ENCODE measurements around the gene PLEKHB1.
A peak's percentile ranks its signal among the peaks of the same experiment; 100 is the strongest.
"Not testable (repeated sequence)": the region's sequence is repeated elsewhere in the genome, so short reads cannot be mapped to it uniquely, and the experiment has no call there.

The PLEKHB1 gene

DNA sequence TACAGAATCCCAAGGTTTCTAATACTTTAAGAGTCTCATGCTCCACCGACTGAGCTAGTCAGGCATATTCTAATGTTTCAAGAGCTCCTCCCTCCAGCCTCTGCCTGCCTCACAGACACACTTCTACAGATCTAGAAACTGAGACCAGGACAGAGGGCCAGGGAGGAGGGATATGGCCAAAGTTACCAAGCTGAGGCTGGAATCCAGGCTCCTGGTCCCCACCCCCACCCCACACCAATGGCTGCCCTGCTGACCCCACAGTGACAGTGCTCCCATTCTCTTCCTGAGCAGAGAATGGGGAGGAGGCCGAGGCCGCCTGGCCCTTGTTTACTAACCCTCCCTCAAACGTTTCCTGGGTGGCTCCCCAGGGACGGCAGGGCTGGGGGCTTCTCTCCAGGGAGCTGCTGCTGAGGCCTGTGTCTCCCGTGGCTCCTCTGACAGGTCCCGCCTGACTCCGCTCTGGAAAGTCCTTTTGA is 2.2 kb downstream of the PLEKHB1 start:
- DNase-seq, result no peak

DNA sequence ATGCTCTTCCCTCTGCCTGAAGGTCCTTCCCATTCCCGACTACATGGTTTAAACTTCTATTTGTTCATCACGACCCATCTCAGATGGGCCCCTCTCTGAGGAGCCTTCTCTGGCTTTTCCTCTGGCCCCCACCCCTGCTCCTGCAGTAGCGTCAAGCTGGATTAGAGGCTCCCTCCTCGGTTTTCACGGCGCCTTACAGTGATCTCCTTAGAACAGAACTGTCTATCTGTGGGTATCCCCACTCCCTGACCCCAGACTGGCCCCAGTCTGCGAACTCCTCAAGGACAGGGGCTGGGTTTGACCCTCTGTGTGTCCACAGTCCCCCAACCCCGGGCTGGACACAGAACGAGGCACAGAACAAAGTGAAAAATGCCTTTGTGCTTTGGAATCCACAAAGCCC is 2.8 kb downstream of the PLEKHB1 start:
- no peak for DNase-seq

- DNase-seq, result no peak
Observed at GRCh38 chr11:73650400-73650799, 4.0 kb downstream of the PLEKHB1 start.

GRCh38 chr11:73651252-73651651 is 4.9 kb downstream of the PLEKHB1 start:
- DNase-seq, result no peak

- DNase-seq, result no peak
Observed at GRCh38 chr11:73651661-73652045, 5.3 kb downstream of the PLEKHB1 start.

GRCh38 chr11:73652046-73652730 is 5.8 kb downstream of the PLEKHB1 start:
- no peak for DNase-seq

DNA sequence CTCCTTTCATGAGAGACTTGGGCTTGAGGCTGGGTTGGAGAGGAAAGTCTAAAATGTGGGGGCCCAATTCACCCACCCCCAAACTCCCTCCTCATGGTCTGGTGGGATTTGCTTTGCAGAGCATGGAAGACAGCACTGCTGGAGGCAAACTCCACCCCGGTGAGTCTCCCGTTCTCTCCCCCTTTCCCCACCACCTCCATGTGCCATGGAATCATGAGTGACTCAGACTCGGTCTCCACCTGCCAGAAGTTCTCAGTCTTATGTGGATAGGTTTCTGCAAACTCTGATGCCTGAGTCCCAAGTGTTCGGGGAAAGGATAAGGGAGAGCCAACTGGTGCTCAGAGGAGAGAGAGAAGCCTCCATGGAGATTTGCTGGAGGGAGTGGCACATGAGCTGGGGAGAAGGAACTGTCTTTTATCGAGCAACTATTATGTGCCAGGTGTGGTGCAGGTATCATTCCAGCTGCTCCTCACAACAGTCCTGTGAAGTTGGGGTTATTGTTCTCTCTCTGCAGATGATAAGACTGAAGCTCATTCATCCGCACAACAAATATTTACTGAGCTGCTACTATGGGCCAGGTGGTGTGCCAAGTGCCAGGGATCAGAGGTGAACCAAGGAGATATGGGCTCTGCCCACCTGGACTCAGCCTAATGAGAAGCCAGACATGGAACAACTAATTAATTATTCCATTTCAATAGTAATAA is 6.6 kb downstream of the PLEKHB1 start:
- no peak for DNase-seq

GRCh38 chr11:73653996-73654395 is 7.6 kb downstream of the PLEKHB1 start:
- DNase-seq, result no peak

DNA sequence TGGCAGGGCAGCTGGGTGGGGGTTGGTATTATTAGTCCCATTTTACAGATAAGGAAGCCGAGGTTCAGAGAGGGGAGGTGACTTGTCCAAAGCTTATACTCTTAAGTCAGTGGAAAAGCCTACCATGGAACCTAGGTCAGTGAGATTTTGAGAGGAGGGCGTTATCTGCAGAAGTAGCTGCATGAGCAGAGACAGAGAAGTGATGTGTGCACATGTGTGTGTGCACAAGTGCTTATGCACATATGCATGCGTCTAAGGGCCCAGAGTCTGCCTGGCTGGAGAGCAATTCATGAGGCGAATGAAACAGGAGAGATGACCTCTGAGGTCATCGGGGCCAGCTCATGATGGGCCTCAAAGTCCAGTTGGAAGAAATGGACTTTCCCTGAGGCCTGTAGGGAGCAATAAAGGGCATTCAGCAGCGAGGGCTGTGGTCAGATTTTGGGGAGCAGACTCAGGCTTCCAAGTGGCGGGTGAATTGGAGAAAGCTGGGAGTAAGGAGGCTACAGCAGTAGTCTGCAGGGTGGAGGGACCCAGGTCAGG is 8.2 kb downstream of the PLEKHB1 start:
- DNase-seq, result no peak

DNA sequence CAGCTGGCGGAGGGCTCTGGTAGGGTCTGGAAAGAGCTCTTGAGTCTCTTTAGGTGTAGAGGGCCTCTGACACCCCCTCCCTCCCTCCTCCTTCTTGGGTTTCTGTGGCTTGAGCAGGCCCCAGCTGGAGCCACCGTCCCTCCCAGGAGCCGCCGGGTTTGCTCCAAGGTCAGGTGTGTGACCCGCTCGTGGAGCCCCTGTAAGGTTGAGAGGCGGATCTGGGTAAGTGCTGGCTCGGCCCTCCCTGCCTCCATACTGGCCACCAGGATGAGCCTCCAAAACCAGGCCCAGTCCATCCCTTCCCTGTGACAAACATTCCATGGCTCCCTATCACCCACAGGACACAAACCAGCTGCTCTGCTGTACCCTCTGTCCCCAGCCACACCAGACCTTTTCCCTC is 9.3 kb downstream of the PLEKHB1 start:
- no peak for DNase-seq

DNA sequence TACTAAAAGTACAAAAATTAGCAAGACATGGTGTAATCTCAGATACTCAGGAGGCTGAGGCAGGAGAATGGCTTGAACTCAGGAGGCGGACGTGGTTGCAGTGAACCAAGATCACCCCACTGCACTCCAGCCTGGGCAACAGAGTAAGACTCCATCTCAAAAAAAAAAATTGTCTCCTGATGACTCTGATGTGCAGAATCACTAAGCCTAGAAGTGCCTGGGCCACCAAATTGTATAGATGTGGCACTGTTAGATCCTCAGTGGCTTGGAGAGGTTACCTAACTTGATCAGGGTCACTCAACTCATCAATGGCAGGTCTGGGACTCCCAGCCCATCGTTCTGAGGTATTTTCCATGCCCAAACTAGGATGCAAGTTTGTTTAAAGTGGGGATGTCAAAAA is 10.6 kb downstream of the PLEKHB1 start:
- no peak for DNase-seq

GRCh38 chr11:73659961-73660360 is 13.6 kb downstream of the PLEKHB1 start:
- no peak for DNase-seq

- no peak for DNase-seq
Observed at GRCh38 chr11:73660497-73661034, 14.2 kb downstream of the PLEKHB1 start.

DNA sequence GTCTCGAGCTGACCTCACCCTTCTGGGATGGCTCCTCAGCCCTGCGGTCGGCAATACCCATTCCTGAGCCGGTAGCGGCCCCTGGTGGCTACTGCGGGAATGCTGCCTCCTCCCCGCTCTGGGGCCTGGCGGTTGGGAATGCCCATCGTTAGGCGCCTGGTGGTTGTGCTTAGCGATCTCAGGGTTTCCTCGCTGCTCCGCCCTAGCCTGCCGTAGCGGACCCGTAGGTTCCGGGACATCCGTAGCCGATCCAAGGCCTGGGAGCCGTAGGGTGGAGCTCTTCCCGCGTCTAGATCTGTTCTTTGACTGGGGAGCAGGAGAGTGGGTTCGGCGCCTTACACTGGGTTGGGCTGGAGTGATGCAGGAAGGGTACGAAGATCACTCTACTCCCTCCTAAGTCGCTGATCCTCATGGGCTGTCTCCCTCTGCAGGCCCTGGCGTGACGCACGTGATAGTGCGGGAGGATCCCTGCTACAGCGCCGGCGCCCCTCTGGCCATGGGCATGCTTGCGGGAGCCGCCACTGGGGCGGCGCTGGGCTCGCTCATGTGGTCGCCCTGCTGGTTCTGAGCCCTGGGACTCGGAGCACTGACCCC is 14.8 kb downstream of the PLEKHB1 start:
- peak; percentile 86 for DNase-seq

- no peak for DNase-seq
Observed at GRCh38 chr11:73662445-73663157, 16.2 kb downstream of the PLEKHB1 start.

DNA sequence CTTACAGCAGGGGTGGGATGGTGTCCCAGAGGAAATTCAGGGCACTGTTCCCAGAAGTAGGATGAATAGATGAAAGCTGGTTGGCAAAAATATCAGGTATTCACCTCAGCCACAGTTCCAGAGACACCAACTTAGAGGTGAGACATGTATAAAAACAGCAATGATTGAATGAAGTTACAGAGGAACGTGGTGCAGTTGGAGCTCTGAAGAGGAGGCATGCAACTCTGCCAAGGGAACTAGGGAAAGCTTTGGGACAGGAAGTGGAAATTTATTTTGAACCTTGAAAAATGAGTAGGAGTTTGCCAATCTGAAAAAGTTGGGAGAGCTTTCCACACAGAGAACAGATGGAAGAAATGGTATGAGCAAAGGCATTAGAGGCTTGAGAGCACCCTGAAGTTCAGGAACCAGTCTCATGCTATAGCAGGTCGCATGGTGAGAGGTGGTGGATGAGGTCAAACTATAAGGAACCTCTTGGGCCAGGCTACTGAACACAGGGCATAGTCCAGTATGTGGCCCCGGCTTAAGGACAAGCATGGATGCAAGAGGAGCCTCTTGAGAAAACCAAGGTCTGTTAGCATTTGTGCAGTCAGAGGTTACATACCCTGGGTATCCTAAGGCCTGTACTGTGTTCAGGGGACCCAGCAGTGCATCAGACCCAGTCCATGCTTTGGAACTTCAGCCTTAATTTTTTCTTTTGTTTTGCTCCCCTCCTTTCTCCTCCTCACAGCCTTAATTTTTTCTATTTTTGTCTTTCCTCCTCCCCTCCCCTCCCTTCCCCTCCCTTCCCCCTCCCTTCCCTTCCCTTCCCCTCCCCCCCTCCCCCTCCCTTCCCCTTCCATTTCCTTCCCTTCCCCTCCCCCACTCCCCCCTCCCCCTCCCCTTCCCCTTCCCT is 17.5 kb downstream of the PLEKHB1 start:
- DNase-seq, result no peak

DNA sequence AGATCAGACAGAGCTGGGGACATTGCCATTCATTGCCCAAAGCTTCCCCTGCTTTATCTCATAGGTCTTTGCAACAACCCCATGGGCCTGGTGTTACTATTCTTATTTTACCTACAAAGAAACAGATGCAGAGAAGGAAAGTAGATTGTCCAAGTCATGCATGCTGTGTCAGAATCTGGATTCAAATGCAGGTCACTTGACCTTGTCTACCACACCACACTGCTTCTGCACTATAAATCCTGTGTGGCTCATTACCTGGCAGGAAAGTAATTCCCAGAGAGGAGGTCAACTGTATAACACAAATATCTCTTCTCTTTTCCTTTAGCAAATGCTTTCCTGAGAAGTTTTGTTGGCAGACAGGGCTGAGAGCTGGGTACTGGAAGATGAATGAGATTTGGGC is 18.5 kb downstream of the PLEKHB1 start:
- DNase-seq, result no peak

DNA sequence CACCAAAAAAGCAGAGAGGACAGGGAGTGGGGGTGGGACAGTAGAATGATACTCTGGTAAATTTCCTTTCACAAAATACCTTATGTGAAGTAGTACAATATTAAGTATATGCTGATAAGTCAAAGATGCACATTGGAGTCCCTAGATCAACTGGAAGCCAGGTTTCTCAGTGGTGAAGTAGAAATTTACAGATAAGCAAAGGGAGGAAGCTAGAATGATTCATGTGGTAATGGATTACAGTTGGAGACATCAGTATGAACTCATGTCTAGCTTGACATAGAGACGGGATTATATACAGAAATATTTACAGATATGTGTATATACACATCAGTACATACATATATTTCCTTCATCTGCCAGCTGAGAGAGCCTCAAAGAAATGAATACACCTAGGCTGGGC is 21.5 kb downstream of the PLEKHB1 start:
- DNase-seq, result peak; percentile 66

DNA sequence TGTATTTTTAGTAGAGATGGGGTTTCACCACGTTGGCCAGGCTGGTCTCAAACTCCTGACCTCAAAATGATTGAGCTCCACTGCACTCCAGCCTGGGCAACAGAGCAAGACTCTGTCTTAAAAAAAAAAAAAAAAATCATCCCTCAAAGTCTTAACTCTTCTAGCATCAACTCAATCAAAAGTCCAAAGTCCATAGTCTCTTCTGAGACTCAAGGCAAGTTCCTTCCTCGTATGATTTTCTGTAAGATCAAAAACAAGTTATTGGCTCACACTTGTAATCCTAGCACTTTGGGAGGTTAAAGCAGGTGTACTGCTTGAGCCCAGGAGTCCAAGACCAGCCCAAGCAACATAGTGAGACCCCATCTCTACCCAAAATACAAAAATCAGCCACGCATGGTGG is 24.4 kb downstream of the PLEKHB1 start:
- DNase-seq, result no peak

DNA sequence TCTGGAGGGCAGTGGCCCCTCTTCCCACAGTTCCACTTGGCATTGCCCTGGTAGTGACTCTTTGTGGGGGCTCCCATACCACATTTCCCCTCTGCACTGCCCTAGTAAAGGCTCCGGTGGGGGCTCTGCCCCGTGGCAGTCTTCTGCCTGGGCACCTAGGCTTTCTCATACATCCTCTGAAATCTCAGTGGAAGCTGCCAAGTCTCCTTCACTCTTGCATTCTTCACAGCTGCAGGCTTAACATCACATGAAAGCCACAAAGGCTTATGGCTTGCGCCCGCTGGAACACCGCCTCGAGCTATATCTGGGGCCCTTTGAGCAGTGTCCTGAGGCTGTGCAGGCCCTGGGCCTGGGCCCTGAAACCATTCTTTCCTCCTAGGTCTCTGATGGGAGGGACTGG is 25.3 kb downstream of the PLEKHB1 start:
- no peak for DNase-seq

DNA sequence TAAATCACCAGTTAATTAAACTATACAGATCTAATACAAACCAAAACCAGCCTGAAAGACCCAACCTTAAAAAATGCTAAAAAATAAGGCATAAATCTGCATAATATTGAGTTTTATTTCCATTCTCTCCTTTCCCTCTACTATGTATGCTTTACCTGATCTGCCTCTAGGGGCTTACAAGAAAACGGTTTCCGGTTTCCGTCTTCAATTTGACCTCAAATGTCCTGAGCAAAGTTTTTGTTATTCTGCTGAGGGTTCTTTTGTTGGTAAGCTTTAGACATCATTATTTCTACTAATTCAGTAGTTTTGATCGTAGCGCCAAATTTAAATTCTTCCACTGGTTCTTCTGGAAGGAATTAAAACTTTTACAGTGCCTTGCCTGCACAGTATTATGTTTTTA is 30.2 kb downstream of the PLEKHB1 start:
- DNase-seq, result not testable (repeated sequence)

GRCh38 chr11:73680687-73681086 is 34.3 kb downstream of the PLEKHB1 start:
- no peak for DNase-seq
